Esophagus muscularis mucosa (tissue), 4 donors: ENCODE data around the gene BICDL1. TPM values are rescaled to one million over a fixed set of nuclear protein-coding genes. Genes with fewer than 3 reads are reported as not detected.

Source experiments
- DNase-seq: peaks from one replicate; pipeline ENCODE4 v3.0.0-alpha.2; 2017; ENCODE audit errors: extremely low spot score
- H3K27ac ChIP-seq, 4 donors: fragments of 200-600 bp; sonication (generic); replicated peaks in 1 of 4; 1 replicate in 3 of 4; 2 replicates in 1 of 4; pipeline ENCODE4 v1.5.1; 2016 to 2019; ENCODE audit warnings: mild to moderate bottlenecking in 1 of 4
- H3K27me3 ChIP-seq, 4 donors: fragments of 200-600 bp; sonication (generic); one replicate each; pipeline versions ENCODE4 v1.5.1 to v1.6.0; 2016 to 2019
- H3K36me3 ChIP-seq, 4 donors: fragments of 200-600 bp; sonication (generic); one replicate each; pipeline ENCODE4 v1.5.1; 2016 to 2019
- H3K4me1 ChIP-seq, 4 donors: fragments of 200-600 bp; sonication (generic); one replicate each; pipeline ENCODE4 v1.5.1; 2016 to 2019
- H3K4me3 ChIP-seq, 4 donors: fragments of 200-600 bp; sonication (generic); 1 replicate in 2 of 4; 2 replicates in 2 of 4; pipeline ENCODE4 v1.5.1; 2016 to 2019; ENCODE audit warnings: mild to moderate bottlenecking in 4 of 4, moderate library complexity in 1 of 4
- H3K9me3 ChIP-seq, 4 donors: fragments of 200-600 bp; sonication (generic); 1 replicate in 3 of 4; 2 replicates in 1 of 4; pipeline ENCODE4 v1.5.1; 2016 to 2019
- EP300 ChIP-seq: sonication (generic); formaldehyde crosslinking; IDR thresholded peaks from one replicate; pipeline ENCODE4 v1.6.1; 2017; ENCODE audit warnings: antibody characterized with exemption
- POLR2A ChIP-seq: fragments of 450-650 bp; IDR thresholded peaks from one replicate; pipeline ENCODE4 v1.6.1; 2017; ENCODE audit warnings: antibody characterized with exemption, moderate library complexity, mild to moderate bottlenecking, low read depth
- POLR2AphosphoS5 ChIP-seq, 2 donors: sonication (generic); formaldehyde crosslinking; IDR thresholded peaks; one replicate each; pipeline ENCODE4 v1.6.1; 2017; ENCODE audit warnings: antibody characterized with exemption in 2 of 2
- WGBS: methylation state at CpG from one replicate; pipeline ENCODE4 v1.1.5; 2018; 5-methylcytosine and 5-hydroxymethylcytosine counted together
- intact Hi-C: fragments of 100-400 bp; cut with DNase I; formaldehyde crosslinking; loops from one replicate; pipeline ENCODE4 v1.15.1; 2023
- total RNA-seq, 4 donors: library from RNA; depleted of rRNA; stranded (reverse); fragments of >200 nt; gene quantifications; one replicate each; pipeline versions ENCODE4 v1.1.0 to v1.2.1, GENCODE V29; 2016
- TF ChIP-seq, protein P1 (sequence below), 3 experiments: fragments of 200-600 bp in 2 of 3; fragments of 450-650 bp in 1 of 3; sonication (generic) in 2 of 3; IDR thresholded peaks; one replicate each; pipeline ENCODE4 v1.5.1; 2017 to 2019; ENCODE audit warnings: antibody characterized with exemption in 3 of 3, mild to moderate bottlenecking in 2 of 3, moderate library complexity in 1 of 3

The BICDL1 gene
- total RNA-seq, 4 donors from 2014 or later = 0.17 to 1.2 (median 0.77) TPM

DNA sequence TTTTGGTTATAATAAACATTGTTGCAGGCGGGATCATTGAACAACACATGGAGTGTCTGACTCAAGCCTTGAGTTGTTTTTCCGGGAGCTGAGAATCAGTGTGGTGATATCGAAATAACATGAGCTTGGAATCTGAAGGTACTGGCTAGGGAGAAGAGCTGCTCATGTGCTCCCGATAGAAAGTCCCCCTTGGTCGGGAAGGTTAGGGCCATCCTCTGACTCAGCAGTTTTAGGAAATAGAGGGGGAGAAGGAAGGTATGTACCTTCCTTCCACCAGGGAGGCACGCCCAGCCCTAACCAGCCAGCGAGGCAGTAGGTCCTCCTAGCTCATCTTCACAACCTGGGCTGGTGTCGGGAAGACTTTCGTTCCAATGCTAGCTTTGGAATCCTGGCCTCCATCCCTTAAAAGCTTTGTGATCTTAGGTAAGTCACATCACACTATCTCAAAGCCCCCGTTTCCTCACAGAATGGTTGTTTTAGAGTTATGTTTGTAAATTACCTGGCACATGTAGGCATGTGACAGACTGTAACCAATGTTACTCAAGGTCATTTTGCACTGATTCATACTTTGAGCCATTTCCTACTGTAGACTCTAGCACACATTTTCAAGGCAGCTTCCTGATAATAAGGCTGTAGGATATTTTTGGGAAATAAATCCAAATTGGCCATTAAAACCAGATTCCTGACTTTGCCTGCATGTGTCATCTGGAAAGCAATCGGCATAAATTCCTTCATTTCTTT, 129.5 kb downstream of the BICDL1 start:
- TF ChIP-seq POLR2AphosphoS5 (IDR thresholded peaks at IDR 0.05) (no peak), EP300 (no peak), POLR2A (no peak)
- TF ChIP-seq, protein P1, sequence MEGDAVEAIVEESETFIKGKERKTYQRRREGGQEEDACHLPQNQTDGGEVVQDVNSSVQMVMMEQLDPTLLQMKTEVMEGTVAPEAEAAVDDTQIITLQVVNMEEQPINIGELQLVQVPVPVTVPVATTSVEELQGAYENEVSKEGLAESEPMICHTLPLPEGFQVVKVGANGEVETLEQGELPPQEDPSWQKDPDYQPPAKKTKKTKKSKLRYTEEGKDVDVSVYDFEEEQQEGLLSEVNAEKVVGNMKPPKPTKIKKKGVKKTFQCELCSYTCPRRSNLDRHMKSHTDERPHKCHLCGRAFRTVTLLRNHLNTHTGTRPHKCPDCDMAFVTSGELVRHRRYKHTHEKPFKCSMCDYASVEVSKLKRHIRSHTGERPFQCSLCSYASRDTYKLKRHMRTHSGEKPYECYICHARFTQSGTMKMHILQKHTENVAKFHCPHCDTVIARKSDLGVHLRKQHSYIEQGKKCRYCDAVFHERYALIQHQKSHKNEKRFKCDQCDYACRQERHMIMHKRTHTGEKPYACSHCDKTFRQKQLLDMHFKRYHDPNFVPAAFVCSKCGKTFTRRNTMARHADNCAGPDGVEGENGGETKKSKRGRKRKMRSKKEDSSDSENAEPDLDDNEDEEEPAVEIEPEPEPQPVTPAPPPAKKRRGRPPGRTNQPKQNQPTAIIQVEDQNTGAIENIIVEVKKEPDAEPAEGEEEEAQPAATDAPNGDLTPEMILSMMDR (IDR thresholded peaks at IDR 0.05) = no peak
- peak overlapping the region; percentile 34 to 96 (median 74) for H3K27ac ChIP-seq

GRCh38 chr12:120119271-120119973, 130.4 kb downstream of the BICDL1 start:
- Histone ChIP-seq H3K4me1 (peaks cover 34 to 61% (median 49%) of the 10 kb centered on the region in 4 donors), H3K27me3 (peaks cover 0 to 7% (median 0%) of the 10 kb centered on the region in 4 donors), H3K27ac (peak overlapping the region; percentile 34 to 96 (median 74)), H3K36me3 (peaks cover 0 to 4% (median 2%) of the 10 kb centered on the region in 4 donors), H3K9me3 (no peaks in the 10 kb centered on the region), H3K4me3 (no peak overlapping the region)
- intact Hi-C loops = no loop called here
- 65% methylated on average over 9 of the region's 9 CpGs for WGBS
- DNase-seq = no peak
- TF ChIP-seq, protein P1 (IDR thresholded peaks at IDR 0.05) = no peak
- TF ChIP-seq POLR2A = no peak
- TF ChIP-seq POLR2AphosphoS5 (IDR thresholded peaks at IDR 0.05) = no peak
- TF ChIP-seq EP300 = no peak

More for the DNA sequence above, 129.5 kb downstream of the BICDL1 start:
- WGBS = 68% methylated on average over 11 of the region's 11 CpGs
- Histone ChIP-seq H3K4me3 (peak overlapping the region; percentile 85 to 94 (median 90)), H3K36me3 (peaks cover 0 to 13% (median 6%) of the 10 kb centered on the region in 4 donors), H3K9me3 (no peaks in the 10 kb centered on the region), H3K27me3 (peaks cover 0 to 7% (median 0%) of the 10 kb centered on the region in 4 donors), H3K4me1 (peaks cover 35 to 70% (median 57%) of the 10 kb centered on the region in 4 donors)
- intact Hi-C loops = no loop called here
- DNase-seq = no peak

DNA sequence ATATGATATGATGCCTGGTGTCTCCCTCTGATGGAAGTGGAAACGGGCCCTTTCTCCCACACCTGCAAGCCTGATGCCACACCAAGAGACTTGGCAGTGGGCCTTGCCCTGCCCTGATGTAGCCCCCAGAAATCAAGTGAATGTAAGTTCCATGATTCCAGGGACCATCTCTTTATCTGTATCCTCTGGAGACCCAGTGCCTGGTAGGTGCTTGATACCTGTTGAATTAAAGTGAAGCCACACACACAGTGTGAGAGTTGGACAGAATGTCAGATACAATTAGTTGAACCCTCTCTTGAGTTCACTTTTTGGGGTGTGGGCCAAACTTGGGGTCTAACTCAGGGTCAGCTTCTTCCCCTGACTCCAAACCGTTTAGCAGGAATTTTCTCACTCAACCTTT, 132.3 kb downstream of the BICDL1 start:
- Histone ChIP-seq H3K4me1 (peaks cover 23 to 49% (median 39%) of the 10 kb centered on the region in 4 donors), H3K36me3 (peaks cover 0 to 9% (median 4%) of the 10 kb centered on the region in 4 donors), H3K4me3 (no peak overlapping the region), H3K9me3 (no peaks in the 10 kb centered on the region), H3K27me3 (peaks cover 0 to 7% (median 0%) of the 10 kb centered on the region in 4 donors), H3K27ac (no peak overlapping the region)
- intact Hi-C loops = no loop called here
- no peak for DNase-seq
- 70% methylated on average over 2 of the region's 2 CpGs for WGBS
- TF ChIP-seq POLR2A (no peak), EP300 (no peak), POLR2AphosphoS5 (IDR thresholded peaks at IDR 0.05) (no peak)
- TF ChIP-seq, protein P1 (IDR thresholded peaks at IDR 0.05) = no peak

DNA sequence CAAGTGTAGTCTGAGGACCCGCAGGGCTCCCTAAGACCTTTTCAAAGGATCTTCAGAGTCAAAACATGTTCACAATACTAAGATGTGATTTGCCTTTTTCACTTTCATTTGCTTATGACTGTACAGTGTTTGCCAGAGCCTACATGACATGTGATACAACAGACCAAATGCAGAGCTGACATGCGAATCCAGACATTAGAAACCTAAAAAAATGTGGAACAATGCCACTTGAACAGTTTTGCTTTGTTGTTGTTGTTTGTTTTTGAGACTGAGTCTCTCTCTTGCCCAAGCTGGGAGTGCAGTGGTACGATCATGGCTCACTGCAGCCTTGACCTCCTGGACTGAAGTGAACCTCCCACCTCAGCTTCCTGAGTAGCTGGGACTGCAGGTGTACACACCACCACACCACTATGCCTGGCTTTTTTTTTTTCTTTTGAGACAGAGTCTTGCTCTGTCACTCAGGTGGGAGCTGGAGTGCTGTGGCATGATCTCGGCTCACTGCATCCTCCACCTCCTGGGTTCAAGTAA, 132.8 kb downstream of the BICDL1 start:
- Histone ChIP-seq H3K4me1 (peaks cover 26 to 53% (median 44%) of the 10 kb centered on the region in 4 donors), H3K36me3 (peaks cover 0 to 14% (median 7%) of the 10 kb centered on the region in 4 donors), H3K27me3 (peaks cover 0 to 3% (median 0%) of the 10 kb centered on the region in 4 donors), H3K27ac (no peak overlapping the region), H3K9me3 (no peaks in the 10 kb centered on the region), H3K4me3 (no peak overlapping the region)
- TF ChIP-seq EP300 (no peak), POLR2AphosphoS5 (IDR thresholded peaks at IDR 0.05) (no peak), POLR2A (no peak)
- TF ChIP-seq, protein P1 (IDR thresholded peaks at IDR 0.05) = no peak
- no peak for DNase-seq
- intact Hi-C loops = no loop called here
- WGBS = 85% methylated on average over 4 of the region's 4 CpGs
